C1 segment of cervical spinal cord (tissue), 14 donors: ENCODE data around the gene RALA.

Experiments
- DNase-seq, 14 donors: peaks; one replicate each; lab custom pipeline; 2025; lab: John Stamatoyannopoulos, UW

Gene RALA

DNA sequence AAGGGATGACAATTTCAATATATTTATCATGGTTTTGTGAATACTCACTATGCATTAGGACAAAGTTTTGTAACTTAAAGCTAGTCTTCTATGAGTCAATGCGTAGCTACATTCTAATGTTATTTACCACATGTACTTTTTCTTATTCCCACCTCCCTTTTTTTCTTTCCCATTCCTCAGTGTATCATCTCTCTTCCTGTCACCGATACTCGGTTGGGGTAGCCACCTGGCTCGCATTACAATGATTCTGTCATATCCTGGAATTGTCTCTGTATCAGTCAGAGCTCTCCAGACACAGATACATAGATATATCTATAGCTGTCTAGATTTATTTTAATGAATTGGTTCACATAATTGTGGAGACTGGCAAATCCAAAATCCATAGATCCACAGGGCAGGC is 9.8 kb upstream of the RALA start:
- no peak for DNase-seq

DNA sequence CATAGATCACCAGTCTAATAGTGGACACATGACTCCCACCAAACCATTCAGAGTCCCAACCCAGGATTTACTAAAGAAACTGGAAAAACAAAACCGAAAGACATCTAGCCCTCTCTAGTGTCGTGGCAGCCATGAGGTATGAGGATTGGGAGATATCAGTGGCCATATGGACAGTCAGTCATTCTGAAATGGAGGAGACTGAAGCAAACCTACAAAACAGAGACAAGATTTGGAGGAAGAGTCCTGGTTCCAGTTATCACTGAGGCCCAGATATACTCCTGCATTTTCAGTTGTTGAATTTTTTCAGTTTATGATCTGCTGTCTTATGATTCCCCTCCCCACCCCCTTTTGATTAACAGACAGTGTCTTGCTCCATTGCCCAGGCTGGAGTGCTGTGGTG is 9.1 kb upstream of the RALA start:
- no peak for DNase-seq

GRCh38 chr7:39615350-39615975 is 7.9 kb upstream of the RALA start:
- DNase-seq: no peak

- no peak for DNase-seq
Observed at GRCh38 chr7:39616138-39616537, 7.2 kb upstream of the RALA start.

DNA sequence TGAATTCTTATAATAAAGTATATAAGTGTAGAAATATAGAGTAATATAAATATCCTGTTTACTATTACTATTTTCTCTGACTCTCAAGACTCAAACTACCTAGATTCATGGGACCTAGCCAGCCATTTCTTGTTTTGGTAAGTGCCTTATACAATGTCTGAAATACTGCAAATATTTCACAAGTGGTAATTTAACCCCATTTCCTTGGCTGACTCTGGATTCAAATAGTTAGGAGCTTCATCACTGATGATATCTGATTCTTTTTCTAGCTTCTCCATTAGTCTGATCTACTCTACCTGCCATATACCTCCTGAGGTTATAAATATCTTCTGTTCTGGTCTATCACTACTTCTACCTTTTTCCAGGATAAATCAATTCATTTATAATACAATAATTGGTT is 6.4 kb upstream of the RALA start:
- DNase-seq: no peak

DNA sequence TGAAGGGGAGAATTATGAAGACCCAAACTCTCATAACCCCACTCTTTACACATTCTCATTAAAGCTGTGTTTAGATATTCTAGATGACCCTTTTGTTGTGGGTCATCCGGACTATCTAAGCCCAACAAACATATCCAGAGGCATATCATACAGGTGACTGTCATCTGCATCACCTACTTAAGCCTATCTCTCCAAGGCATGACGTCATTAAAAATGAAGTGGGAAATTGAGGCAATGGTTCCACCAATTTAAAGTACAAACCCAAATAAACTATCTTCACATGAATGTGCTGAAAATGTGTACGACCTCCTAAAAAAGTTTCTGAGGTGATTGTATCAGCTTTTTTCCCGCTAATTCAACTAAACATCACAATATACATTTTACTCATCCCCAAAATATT is 4.5 kb upstream of the RALA start:
- DNase-seq: no peak

DNA sequence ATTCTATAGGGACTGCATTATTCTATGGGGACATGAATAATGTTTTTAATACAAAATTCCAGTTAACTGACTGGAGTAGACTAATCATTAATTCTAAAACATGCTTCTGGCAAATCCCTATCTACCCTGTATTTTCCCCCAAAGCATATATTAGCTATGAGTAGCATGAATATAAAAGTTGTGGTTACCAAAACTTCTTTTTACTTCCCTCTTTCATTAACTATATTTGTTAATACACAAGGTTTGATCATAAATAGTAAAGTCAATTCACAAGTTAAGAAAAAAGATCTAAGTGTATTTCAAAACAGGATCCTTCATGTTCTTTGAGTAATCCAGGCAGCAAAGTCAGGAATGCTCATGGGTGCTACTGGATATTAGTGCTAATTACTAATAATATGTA is 2.9 kb upstream of the RALA start:
- no peak for DNase-seq

DNA sequence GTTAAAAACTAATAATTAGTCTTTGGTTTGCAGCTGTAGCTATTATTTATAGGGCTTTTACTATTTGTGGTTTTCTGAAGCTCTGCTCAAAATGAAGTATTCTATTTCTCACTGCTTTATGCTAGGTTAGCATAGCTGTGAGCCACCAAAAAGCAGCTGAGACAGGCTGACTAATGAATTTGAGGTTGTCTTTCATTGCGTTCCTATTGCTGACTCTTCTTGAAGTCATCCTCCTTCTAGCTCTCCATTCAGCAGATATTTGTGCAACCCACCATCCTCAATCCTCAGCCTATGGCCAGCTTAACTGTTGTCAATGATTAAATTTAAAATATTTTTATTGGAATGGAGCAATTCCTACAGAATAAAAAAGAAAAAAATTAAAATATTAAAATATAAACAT is 2.1 kb upstream of the RALA start:
- no peak for DNase-seq

DNA sequence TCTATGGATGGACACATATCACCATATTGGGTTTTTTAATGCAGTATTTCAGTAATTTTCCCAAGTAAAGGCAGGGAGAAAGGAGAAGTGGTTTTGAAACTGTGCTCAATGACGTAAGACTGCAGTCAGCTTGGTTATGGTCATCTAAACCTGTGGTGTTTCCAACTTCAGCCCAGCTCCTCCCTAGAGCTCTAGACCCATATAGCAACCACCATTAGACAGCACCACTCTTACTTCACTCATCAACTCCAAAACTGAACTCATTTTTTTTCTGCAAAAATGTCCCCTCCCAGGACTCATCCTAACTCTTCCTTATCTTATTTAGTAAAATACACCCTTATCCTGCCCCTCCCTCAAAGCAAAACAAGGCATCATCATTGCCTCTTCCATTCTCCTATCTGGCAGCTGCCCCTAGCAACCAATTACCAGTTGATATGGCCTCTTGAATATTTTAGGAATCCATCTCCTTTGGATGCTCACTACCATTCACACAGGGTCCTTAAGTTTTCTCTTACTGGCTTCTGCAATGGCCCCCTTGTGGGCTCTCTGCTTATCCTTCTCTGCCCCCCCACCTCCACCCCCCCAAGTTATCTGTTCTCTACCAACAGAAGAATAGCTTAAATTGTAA is 1.5 kb upstream of the RALA start:
- no peak for DNase-seq

DNA sequence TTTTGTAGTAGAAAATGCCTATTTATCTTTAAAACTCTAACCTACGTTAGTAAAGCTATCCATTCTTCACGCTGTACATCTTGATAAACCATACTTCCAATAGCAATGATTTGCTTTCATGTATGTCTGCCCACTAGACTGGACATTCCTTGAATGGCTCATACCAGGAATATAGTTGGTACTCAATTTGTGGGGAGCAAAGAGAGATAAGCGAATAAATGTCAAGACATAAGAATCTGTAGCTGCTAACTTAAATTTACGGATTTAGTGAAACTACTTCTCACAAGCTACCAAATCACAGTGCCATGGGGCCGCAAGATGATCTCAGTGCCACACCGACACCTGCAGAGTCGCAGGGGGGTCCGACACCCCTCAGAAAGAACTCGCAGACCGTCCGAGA is 763 bp upstream of the RALA start:
- no peak for DNase-seq

GRCh38 chr7:39623732-39624441 is 515 bp downstream of the RALA start:
- peak in 2 of 14 donors; percentile 52 to 58 for DNase-seq

DNA sequence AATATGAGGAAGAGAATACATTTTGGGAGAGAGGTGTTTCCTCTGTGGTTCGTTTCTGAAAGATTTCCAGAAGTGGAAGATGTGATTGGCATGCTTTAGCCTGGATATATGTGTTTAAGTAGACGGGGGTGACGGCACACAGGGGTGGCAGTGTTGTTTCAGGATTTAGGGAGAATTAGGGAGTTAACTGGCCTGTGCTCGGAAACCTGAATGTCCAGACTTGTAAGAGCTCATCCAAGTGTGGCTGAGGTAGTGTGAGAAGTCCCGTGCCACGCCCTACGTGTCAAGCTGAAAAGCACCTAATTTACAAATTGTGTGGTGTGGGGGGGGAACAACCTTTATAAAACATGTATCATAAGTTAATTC is 1.1 kb downstream of the RALA start:
- peak in 1 of 14 donors; percentile 17 for DNase-seq

GRCh38 chr7:39624935-39625694 is 1.7 kb downstream of the RALA start:
- no peak for DNase-seq

DNA sequence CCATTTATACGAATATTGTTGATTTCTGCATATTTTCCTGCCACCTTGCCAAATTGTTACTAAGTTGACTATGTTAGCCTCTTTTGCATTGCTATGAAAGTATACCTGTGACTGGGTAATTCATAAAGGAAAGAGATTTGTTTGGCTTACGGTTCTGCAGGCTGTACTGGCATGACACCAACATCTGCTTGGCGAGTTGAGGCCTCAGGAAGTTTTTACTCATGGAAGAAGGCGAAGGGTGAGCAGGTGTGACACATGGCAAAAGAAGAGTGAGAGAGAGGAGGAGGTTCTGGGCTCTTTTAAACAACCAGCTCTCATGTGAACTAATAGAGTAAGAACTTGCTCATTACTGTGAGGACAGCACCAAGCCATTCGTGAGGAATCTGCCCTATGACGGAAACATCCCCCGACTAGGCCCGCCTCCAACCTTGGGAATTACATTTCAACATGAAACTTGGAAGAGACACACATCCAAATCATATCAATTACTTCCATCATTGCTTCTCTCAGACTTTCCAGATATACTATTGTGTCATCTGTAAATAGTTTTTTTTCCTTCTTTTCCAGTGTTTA is 8.4 kb downstream of the RALA start:
- no peak for DNase-seq

DNA sequence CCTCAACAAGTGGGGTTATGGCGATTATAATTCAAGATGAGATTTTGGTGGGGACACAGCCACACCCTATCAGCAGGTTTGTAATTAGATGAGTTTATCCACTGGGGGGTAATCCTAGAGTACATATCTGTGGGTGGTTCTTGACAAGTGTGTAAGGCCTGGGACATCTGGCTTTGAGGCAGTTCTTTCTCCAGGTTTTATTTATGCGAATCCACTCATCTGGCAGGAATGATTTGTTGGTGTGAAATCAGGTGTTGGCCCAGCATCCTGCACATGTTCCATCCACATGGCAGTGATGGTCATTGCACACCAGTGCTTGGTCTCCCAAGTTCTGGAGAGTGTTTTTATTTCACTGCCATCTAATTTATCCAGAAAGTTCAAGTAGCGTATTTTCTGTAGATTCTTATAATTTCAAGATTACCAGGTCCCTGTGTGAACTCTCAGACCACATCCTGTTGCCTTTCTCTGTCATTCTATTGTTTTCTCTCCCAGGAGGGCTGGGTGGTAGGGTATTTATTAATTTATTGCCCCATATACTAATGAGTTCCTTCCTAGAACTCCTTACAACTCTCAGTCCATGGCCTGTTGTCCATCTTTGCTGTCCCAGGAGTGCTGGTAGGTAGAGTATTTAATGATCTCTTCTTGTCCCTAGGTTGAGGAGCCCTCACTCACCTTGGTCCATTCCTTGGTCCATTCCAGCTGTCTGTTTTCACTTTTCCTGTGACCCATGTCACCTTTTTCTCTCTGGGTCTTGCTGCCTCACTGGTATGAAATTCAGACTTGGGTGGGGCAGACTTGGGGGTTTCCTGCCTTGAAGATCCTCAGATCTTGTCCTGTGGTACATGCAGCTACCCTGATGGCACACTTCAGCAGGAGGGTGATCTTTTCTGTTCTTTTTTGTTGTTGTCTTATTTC is 10.4 kb downstream of the RALA start:
- DNase-seq: no peak

DNA sequence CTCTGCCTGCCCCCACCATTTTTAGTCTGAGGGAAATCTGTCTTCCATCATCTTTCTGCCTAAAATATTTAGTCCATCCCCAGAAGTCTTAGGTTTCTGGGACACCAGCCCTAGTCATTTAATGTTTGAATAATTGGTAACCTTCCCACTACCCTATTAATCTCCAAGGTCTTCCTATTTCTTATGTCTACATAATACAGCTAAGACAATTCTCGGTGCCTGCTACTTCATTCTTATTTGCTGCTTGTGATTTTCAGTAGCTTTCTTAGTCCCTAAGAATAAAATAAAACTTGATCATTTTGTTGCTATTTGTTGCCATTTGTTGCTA is 11.1 kb downstream of the RALA start:
- no peak for DNase-seq

- DNase-seq: no peak
Observed at GRCh38 chr7:39637400-39637799, 14.0 kb downstream of the RALA start.

GRCh38 chr7:39637963-39638485 is 14.7 kb downstream of the RALA start:
- DNase-seq: no peak

- DNase-seq: no peak
Observed at GRCh38 chr7:39642896-39643295, 19.5 kb downstream of the RALA start.

DNA sequence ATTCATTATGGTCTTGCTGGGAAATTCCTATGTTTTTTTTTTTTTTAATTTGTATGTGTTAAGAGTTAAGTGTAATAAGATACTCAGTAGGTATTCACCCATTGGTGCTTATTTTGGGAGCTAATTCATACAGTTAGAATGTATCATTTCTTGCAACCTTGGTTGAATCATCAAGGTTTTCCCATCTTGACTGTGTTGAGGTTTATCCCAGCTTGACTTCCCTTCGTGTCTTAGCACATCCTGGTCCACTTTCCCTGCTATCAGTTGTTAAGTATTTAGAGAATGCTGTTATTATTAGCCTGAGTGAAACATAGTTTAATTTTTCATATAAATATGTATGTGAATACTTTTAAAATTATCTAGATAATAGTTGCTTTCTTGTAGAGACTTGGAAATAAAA is 20.8 kb downstream of the RALA start:
- no peak for DNase-seq
